ENCODE results near the gene LMBR1.

Gene LMBR1

DNA sequence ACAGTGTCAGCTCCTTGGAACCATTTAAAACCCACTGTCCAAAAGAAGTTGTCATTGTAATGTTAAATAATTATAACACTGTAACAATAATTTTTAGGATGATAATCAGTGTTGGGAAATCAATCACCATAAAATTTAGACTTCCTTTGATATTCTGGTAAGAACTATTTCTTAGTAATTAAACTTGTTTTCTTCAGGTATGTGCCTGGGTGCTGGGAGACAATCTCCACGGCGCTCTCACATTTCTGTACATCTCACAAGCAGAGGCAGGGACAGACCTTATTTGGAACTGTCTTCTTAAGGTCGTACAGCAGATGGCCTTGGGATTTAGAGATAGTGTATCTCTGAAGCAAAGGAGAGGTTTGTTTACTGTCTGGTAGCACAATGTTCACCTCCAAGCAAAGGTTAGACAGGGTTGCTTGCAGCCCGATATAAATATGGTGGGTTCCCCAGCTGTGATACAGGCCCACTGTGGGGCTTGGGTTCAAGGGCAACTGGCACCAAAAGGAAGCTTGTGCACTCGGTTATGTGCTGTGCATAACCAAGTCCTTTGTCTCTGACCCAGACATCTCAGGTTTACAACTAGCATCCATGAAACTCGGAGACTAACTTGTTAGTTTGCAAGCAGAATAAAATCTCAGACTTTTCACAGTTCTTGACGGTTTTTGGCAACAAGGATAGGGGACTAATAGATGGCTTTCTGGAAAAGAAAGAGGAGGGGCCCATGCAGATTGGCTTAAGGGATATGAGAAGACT, 126.9 kb downstream of the LMBR1 start:
- no peak overlapping the region for H3K27ac ChIP-seq (ENCODE audit: low read depth, low read length)
- no peak overlapping the region for H3K9ac ChIP-seq (ENCODE audit: low read length)
- H3K27me3 ChIP-seq (ENCODE audit: low read length) = no peaks in the 10 kb centered on the region
- no peaks in the 10 kb centered on the region for H3K9me2 ChIP-seq (replicated peaks; ENCODE audit: insufficient read depth, low read length)
- TF ChIP-seq EZH2phosphoT487 (conservative IDR thresholded peaks at IDR 0.05; ENCODE audit: low read length) = no peak
- TF ChIP-seq, protein P1, sequence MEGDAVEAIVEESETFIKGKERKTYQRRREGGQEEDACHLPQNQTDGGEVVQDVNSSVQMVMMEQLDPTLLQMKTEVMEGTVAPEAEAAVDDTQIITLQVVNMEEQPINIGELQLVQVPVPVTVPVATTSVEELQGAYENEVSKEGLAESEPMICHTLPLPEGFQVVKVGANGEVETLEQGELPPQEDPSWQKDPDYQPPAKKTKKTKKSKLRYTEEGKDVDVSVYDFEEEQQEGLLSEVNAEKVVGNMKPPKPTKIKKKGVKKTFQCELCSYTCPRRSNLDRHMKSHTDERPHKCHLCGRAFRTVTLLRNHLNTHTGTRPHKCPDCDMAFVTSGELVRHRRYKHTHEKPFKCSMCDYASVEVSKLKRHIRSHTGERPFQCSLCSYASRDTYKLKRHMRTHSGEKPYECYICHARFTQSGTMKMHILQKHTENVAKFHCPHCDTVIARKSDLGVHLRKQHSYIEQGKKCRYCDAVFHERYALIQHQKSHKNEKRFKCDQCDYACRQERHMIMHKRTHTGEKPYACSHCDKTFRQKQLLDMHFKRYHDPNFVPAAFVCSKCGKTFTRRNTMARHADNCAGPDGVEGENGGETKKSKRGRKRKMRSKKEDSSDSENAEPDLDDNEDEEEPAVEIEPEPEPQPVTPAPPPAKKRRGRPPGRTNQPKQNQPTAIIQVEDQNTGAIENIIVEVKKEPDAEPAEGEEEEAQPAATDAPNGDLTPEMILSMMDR (IDR thresholded peaks at IDR 0.05; ENCODE audit: insufficient read depth, low read length, poor library complexity, severe bottlenecking) = no peak
- H3K9me3 ChIP-seq (ENCODE audit: insufficient read depth, low read length) = no peaks in the 10 kb centered on the region
- H3K79me2 ChIP-seq (ENCODE audit: insufficient read depth, low read length) = no peaks in the 10 kb centered on the region
- peaks cover 7% of the 10 kb centered on the region; the same call in 1 of the 2 replicates for H3K36me3 ChIP-seq (ENCODE audit: low read length)
- H3K4me2 ChIP-seq (ENCODE audit: low read depth, low read length, poor library complexity, severe bottlenecking) = no peak overlapping the region
- H3K4me3 ChIP-seq (ENCODE audit: insufficient read depth, low read length, poor library complexity, severe bottlenecking) = no peak overlapping the region
- H3F3A ChIP-seq (ENCODE audit: insufficient read depth) = no peaks in the 10 kb centered on the region
- no peak overlapping the region for H2AFZ ChIP-seq (ENCODE audit: low read depth, low read length, severe bottlenecking)
- H4K20me1 ChIP-seq (ENCODE audit: low read depth, low read length) = no peaks in the 10 kb centered on the region

DNA sequence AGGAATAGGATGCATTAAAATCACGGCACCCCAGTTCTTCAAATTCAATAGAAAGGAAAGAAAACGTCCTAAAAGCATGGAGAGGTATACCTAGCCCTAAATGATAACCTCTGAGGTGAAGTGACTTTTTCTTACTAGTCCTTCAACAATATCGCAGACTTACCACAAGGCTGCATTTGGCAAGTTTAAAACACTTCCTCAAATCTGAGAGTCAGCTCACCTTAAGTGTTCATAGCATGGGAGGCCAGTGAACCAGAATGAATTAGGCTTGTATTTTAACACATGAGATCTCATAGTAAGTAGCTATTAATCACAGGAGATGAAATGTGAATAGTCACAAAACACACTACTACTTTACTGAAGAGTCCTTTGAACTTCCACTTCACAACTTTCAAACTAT, 128.2 kb downstream of the LMBR1 start:
- Histone ChIP-seq H3K27ac (ENCODE audit: low read depth, low read length) (no peak overlapping the region), H3F3A (ENCODE audit: insufficient read depth) (no peaks in the 10 kb centered on the region), H3K79me2 (ENCODE audit: insufficient read depth, low read length) (no peaks in the 10 kb centered on the region), H3K9ac (ENCODE audit: low read length) (no peak overlapping the region), H4K20me1 (ENCODE audit: low read depth, low read length) (no peaks in the 10 kb centered on the region), H3K4me2 (ENCODE audit: low read depth, low read length, poor library complexity, severe bottlenecking) (no peak overlapping the region), H2AFZ (ENCODE audit: low read depth, low read length, severe bottlenecking) (no peak overlapping the region), H3K4me3 (ENCODE audit: insufficient read depth, low read length, poor library complexity, severe bottlenecking) (no peak overlapping the region), H3K9me2 (replicated peaks; ENCODE audit: insufficient read depth, low read length) (no peaks in the 10 kb centered on the region), H3K9me3 (ENCODE audit: insufficient read depth, low read length) (peaks cover 6% of the 10 kb centered on the region; the same call in 1 of the 2 replicates), H3K27me3 (ENCODE audit: low read length) (no peaks in the 10 kb centered on the region), H3K36me3 (ENCODE audit: low read length) (peaks cover 17% of the 10 kb centered on the region)
- no peak for TF ChIP-seq EZH2phosphoT487 (conservative IDR thresholded peaks at IDR 0.05; ENCODE audit: low read length)
- TF ChIP-seq, protein P1 (IDR thresholded peaks at IDR 0.05; ENCODE audit: insufficient read depth, low read length, poor library complexity, severe bottlenecking) = no peak

DNA sequence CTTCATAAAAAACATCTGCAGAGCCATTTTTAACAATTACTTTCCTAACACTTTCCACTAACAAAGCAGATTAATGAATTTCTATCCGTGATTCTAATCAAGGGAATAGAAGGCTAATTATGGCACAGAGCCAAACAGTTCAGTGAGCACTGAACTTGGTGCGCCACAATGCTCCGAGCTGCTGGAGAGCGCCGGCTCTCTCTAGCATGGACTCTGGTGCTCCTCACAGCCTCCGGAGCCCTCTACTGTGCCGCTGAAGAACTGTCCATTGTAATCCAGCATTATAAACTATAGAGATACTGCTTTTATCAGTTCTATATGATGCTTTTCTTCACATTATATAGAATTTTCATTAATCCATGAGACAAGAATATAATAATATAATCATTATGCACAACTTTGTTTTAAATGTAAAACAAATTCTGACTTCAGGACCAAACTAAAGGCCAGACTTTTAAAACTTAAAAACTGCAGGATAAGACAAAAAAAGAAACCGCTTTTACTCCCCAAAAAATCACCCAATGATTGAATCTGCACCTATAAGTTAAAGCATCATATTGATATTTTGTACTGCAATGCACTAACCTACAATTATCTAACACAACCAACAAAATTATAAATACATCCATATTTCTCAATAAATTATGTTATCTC, 128.8 kb downstream of the LMBR1 start:
- no peaks in the 10 kb centered on the region for H3F3A ChIP-seq (ENCODE audit: insufficient read depth)
- no peaks in the 10 kb centered on the region for H4K20me1 ChIP-seq (ENCODE audit: low read depth, low read length)
- H2AFZ ChIP-seq (ENCODE audit: low read depth, low read length, severe bottlenecking) = no peak overlapping the region
- no peaks in the 10 kb centered on the region for H3K27me3 ChIP-seq (ENCODE audit: low read length)
- H3K4me2 ChIP-seq (ENCODE audit: low read depth, low read length, poor library complexity, severe bottlenecking) = no peak overlapping the region
- no peak overlapping the region for H3K27ac ChIP-seq (ENCODE audit: low read depth, low read length)
- H3K9me3 ChIP-seq (ENCODE audit: insufficient read depth, low read length) = peaks cover 12% of the 10 kb centered on the region; the same call in 1 of the 2 replicates
- no peak overlapping the region for H3K9ac ChIP-seq (ENCODE audit: low read length)
- no peak for TF ChIP-seq EZH2phosphoT487 (conservative IDR thresholded peaks at IDR 0.05; ENCODE audit: low read length)
- H3K79me2 ChIP-seq (ENCODE audit: insufficient read depth, low read length) = no peaks in the 10 kb centered on the region
- peaks cover 23% of the 10 kb centered on the region for H3K36me3 ChIP-seq (ENCODE audit: low read length)
- no peaks in the 10 kb centered on the region for H3K9me2 ChIP-seq (replicated peaks; ENCODE audit: insufficient read depth, low read length)
- H3K4me3 ChIP-seq (ENCODE audit: insufficient read depth, low read length, poor library complexity, severe bottlenecking) = no peak overlapping the region
